ENCODE data around the gene RAB11FIP4.

The RAB11FIP4 gene

DNA sequence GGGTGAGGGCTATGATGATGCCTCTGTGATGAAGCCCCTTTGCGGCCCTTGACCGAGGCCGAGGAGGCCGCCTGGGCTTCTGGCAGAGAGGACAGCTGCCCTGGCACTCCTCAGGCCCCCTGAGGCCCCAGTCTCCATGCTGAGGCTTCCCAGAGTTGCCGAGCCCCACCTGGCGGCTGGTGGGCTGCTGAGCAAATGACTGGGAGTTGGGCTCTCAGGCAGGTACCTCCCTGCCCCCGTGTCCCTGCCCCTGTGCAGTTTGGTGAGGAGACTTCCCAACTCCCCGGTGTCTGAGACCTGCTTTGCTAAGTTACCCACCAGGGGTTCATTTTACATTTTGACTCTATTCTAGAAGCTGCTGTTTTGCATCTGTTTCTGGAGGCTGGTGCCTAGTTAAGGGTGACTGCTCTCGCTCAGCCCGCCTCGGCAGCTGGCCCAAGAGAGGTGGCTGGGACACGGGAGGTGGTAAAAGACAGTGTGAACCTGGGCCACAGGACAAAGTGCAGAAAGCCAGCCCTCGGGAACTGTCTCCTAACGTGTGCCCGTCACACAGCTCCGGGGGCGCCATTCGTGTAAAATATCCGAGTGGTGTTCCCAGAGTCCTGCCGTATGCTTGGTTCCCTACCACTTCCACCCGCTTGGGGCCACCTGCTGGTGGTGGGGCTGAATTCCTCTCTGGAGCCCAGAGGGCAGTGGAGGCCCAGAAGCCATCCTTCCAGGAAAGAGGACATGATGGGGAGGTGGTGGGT, 134.5 kb downstream of the RAB11FIP4 start:
- DNase-seq (ENCODE audit: low spot score) = no peak

DNA sequence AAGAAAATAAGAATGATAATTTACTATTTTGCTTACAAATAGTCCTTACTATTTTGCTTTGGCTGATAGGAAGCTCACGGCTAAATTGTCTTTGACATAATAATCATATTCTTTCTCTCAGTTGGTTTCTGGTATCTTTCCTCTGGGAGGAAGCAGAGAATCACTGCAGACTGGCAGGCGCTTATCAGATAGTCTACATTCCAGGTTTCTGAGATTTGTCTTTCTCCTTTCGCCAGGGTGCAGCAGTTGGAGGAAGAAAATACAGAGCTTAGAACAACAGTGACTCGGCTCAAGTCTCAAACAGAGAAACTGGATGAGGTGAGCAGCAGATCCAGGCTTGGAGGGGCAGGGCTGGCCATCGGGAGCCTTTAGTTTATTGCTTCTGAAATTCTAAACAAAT, 136.1 kb downstream of the RAB11FIP4 start:
- no peak for DNase-seq (ENCODE audit: low spot score)

DNA sequence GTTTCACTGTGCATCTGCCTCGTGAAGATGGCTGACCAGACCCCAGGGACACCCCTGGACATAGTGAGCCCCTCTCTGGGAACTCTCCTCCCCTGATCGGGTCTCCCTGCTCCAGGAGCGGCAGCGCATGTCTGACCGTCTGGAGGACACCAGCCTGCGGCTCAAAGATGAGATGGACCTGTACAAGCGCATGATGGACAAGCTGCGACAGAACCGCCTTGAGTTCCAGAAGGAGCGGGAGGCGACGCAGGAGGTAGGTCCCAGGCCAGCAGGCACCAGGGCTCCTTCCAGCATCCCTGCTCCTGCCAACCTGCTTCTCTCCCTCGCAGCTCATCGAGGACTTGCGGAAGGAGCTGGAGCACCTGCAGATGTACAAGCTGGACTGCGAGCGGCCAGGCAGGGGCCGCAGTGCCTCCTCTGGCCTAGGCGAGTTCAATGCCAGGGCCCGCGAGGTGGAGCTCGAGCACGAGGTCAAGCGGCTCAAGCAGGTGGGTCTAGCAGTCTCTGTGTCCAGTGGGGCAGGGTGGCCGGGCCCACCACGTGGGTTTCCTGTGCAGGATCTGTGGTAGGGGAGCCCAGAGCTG, 136.9 kb downstream of the RAB11FIP4 start:
- DNase-seq (ENCODE audit: low spot score) = no peak

DNA sequence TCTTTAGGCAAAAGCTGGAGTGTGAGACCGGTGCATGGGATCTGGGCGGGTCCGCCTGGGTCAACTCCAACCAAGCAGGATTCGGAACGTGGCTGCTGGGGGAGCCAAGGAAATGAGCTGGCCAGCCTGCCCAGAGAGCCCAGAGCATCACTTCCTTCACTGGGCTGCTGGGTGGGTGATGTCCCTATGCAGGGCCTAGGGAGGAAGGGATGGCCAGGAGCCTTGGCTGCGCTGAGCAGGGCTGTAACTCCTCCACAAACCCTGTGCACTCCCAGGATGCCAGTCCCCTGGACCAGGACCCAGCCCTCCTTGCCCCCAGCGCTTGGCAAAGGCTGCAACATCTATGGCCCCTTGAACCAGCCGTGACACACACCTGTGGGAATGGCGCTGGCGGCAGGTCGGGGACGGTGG, 138.4 kb downstream of the RAB11FIP4 start:
- DNase-seq (ENCODE audit: low spot score) = no peak

DNA sequence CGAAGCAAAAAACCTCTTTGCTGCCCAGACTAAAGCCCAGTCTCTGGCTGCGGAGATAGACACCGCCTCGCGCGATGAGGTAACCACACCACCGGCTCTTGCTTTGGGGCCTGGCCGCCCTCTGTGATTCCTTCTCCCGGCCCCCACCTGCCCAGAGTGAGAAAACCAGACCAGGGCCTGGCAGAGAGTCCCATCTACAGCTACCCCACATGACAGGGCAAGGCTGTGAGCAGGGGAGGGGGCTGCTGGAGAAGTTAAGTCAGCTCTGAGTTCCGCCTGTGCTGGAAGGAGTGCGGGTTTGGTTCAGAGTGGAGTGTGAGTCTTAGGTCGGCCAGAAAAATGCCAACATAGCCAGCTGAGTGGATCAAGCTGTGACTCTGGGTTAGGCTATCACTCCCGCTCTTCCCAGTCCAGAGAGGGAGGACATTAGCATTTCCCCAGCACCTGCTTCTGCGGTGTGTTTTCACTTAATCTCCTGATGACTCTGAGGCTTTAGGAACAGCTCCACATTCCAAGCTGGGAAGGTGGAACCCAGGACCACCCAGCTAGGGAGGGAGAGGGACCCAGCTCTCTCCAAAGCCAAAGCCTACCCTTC, 139.0 kb downstream of the RAB11FIP4 start:
- no peak for DNase-seq (ENCODE audit: low spot score)

DNA sequence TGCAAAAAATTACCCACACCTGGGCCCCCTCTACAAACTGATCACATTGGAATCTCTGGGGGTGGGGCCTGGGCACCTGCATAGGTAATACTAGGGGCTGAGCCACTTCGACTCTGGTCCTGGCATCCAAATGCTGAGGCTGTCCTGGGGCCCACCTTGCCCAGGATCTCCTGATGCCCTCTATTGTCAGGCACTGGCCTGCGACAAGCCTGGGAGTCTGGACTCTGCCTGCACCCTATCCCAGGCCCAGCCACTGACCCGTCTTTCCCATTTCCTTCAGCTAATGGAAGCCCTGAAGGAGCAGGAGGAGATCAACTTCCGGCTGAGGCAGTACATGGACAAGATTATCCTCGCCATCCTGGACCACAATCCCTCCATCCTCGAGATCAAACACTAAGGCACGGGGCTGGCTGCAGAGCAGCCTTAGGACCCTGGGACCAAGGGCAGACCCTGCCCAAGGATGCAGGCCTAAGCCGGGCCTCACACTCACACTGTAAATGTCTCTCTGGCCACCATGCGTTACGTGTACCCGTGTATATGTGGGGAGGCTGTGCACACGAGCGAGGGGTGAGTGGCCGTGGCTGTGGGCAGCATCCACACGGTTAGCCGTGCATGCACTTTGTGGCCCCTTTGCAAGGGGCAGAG, 140.0 kb downstream of the RAB11FIP4 start:
- DNase-seq (ENCODE audit: low spot score) = no peak

DNA sequence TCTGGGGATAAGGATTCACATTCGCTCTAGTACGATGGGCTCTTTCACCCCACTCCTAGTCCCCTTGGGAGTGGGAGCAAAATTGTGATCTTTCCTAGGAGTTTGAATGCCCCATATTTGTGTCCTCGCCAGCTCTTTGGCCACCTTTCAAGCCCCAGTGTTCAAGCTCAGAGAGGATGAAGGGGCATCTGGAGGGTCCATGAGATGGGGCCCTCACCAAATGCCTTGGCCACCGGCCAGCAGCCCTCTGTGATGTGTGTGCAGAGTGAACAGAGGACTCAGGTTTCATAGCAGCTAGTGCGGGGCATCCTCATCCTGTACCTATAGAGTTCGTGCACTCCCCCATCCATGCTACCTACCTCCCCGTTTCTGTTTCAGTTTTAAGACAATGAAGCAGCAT, 140.6 kb downstream of the RAB11FIP4 start:
- DNase-seq (ENCODE audit: low spot score) = no peak

DNA sequence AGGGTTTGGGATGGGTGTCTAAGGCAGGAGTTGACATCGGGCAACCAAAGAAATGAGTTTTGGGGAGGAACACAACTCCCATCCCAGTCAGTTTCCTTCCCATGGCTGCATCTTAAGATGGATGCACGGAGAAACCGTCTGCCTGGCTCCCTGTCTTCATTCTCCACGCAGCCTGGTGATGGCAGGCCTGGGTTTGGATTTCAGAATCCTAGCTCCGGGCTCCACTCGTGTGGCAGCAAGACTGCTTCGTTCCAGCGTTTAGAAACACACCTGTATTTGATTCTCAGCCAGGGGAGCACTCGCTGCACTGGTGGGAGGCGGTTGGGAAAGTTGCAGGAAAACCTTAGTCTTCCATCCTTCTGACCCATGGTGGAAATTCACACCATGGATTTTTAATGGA, 141.1 kb downstream of the RAB11FIP4 start:
- no peak for DNase-seq (ENCODE audit: low spot score)

DNA sequence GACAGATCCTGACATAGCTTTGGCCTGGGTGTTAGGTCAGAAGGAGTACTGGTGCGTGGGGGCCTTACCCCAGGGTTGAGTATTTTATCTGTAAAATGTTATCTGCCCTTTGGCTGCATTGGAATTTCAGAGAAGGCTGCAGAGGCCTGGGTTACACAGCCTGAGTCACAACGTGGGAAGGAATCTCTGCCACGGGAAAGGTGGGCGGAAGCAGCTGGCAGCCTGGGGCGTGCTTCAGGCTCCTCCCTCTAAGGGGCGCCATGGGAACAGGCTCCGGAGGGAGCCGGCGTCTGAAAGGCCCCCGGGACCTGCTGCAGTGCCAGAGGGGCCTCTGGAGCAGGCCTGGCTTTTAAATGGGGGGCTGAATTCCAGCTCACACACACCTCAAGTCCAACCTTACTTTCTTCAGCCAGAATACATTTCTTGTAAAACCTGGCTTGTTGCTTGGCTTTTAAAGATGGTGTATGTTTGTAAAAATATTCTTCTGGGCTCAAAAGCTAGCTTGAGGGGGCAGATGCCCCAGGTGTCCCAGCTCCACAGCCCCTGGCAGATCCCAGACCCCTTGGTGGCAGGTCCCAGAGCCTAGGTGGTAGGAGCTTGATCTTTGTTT, 142.2 kb downstream of the RAB11FIP4 start:
- DNase-seq (ENCODE audit: low spot score) = peak; percentile 77

DNA sequence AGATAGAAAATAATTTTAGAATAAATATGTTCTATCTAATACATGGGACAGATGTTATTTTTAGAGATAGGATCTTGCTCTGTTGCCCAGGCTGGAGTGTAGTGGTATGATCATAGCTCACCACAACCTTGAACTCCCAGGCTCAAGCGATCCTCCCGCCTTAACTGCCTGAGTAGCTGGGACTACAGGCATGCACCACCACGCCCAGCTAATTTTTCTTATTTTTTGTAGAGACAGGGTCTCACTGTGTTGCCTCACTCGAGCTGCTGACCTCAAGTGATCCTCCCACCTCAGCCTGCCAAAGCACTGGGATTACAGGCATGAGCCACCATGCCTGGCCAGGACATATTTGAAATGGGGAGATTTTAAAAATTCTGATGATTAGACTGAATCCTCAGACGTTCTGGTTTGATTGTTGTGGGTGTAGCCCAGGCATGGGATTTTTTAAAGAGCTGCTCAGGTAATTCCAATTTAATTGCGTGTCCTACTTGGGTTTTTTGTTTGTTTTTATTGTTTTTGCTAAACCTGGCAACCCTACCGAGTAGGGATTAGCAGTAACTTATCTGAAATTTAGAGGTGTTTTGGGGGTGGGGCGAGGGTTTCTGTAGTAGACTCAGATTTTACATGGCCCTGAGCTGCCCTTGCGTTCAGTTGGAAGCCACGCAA, 142.9 kb downstream of the RAB11FIP4 start:
- no peak for DNase-seq (ENCODE audit: low spot score)

DNA sequence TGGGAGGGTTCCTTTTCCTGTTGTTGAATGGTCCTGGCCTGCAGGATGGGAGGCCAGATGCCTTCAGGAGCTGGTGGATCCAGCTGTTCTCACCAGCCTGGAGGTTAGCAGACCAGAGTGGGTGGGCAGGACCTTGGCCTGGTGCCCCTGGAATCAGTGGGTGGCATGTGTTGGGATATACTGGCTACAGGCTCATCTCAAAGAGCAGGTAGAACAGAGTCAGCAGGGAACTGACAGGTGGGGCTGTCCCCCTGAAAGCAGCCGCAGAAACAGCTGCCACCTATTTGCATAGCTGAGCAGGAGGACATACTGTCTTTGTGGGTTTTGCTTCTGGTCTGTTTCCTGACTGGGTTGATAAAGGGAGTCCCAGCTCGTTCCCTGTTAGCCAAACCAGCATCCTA, 144.1 kb downstream of the RAB11FIP4 start:
- DNase-seq (ENCODE audit: low spot score) = no peak

DNA sequence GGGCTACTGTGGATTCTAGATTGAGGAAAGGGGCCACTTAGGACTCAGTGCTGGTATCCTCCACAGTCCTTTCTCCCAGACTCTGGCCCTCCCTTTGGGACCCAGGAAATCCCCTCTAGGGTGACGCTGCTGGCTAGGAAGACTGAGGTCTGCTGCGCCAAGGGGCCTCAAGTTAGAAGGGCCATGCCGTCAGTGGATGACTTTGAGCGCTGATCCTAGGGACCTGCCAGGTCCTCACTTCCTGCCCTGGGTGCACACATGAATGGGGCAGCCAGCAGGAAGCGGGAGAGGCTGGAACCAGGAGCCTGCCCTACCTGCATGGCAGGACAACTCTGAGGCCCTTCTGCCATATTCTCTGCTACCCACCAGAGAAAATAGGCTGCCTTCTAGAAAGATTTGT, 145.0 kb downstream of the RAB11FIP4 start:
- DNase-seq (ENCODE audit: low spot score) = no peak

DNA sequence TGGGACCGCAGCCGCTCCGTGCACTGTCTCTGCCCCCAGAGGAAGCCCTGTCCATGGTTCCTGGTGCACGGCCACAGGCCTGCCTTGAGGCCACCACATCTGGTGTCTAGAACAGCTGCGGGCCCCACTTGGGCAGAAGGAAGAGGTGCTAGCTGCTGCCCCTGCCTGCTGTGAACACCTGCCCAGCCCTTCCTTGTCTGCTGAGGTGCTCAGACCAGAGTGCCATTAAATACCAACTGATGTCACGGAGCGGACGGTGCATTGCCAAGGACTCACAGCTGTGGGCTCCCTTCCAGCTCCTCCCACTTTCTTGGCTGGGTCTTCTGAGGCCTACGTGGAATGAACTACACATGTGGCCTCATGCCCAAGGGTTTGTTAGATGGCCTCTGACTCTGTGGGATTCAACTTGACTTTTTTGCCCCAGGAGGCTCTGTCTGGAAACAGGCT, 146.1 kb downstream of the RAB11FIP4 start:
- DNase-seq (ENCODE audit: low spot score) = no peak

DNA sequence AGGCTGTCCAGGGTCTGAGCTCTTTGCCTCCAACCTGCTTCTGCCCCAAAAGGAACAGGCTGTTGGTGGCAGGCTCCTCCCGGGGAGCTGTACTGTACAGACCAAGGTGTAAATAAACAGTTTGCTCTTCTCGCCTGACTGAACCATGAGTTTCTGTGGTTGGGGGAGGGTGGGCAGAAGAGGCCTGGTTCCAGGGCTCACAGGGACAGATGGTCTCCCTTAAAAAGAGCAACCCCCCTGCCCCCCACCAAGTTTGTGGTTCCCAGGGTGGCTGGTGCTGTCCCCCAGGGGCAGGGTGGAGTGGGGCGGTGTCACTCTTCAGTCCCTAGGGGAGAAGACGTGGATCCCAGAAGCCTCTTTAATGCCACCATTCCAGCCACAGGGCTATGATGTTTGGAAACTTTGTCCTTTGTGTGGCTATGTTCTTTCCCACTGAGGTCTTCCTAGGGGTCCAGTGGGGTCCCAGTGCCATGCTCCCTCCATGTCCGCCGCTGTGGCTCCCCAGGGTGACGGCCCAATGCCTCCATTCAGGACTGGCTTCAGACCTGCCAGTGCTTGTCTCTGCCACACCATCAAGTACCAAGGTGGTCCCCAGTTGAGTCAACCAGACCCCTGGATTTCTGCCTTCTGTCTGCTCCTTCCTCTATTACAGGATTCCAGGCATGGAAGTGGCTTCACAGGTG, 146.7 kb downstream of the RAB11FIP4 start:
- DNase-seq (ENCODE audit: low spot score) = no peak

DNA sequence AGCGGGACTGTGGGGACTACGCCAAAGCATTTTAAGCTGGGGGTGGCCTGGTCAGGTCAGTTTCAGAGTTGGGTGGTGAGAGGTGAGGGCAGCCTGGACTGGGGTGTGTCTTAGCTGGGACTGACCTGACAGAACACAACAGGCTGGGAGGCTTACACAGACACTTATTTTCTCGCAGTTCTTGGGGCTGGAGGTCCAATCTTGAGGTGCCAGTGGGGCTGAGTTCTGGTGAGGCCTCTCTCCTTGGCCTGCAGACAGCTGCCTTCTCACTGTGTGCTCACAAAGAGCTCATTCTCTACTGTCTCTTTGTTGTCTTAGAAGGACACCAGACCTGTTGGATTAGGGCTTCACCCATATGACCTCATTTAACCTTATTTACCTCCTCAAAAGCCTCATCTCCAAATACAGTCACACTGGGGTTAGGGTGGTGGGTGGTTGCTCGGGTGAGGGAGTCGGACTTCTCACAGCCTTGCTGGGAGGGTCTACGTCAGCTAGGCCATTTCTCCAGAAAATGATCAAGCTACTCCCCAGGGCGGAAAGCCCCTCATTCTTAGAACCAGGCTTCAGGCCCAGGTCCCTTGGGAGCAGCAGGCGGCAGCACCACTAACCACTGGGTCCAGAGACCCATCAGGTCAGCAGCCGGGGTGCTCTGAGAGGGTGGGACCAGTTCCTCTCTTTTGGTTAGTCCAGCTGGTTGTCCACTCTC, 149.3 kb downstream of the RAB11FIP4 start:
- DNase-seq (ENCODE audit: low spot score) = no peak

DNA sequence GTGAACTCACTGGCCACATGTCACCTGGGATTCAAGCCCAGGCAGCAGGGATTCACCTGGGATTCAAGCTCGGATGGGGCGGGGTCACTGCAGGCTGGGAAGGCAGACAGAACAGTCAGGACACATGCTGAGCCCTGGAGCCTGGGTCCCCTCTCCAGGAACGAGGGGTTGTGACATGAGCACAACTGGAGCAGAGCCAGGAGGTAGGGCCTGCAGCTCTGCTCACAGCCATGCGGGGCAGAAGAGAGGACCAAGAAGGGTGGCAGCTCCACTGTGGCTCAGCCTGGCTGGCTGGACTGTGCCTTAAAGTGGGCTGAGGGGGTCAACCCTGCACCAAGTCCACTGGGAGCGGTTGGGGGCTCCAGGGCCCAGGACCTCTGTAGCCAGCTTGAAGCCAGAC, 150.1 kb downstream of the RAB11FIP4 start:
- DNase-seq (ENCODE audit: low spot score) = no peak

DNA sequence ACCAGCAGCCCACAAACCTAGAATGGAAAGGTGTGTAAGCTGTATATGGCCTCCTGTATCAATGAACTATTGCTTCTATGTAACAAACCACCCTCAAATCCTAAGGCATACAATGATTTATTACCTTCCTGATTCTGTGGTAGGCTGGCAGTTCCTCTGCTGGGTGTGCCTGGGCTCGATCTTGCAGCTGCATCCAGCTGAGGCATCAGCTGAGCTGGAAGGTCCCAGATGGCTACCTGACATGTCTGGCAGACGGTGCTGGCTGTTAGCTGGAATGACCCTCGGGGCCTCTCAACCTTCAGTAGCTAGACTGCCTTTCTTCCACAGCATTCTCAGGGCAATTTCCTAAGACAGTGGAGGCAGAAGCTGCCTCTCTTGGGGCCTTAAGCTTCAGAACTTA, 152.7 kb downstream of the RAB11FIP4 start:
- no peak for DNase-seq (ENCODE audit: low spot score)

DNA sequence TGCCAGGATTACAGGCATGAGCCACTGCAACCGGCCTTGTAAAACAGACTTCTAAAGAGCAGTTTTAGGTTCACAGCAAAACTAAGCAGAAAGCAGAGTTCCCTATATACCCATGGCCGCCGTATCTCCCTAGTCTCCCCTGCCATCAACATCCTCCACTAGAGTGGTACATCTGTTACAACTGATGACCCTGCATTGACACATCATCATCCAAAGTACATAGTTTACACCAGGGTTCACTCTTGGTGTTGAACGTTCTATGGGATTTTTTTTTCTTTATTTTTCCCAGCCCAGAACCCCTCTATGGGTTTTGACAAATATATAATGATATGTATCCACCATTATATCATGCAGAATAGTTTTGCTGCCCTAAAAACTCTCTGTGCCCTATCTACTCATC, 155.2 kb downstream of the RAB11FIP4 start:
- no peak for DNase-seq (ENCODE audit: low spot score)

DNA sequence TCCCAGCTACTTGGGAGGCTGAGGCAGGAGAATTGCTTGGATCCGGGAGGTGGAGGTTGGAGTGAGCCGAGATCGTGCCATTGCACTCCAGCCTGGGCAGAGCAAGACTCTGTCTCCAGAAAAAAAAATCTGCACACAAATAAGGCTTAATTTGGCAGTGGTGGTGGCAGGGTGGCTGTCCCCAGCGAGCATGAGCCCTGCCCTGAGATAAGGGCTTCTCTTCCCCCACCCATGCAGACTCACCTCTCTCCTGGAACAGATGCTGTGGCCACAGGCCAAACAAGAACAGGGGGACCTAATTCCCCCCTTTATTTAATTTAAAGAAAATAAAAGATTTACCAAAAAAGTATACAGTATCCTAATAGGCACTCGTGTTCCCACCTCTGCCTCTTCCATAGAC, 157.2 kb downstream of the RAB11FIP4 start:
- DNase-seq (ENCODE audit: low spot score) = no peak

DNA sequence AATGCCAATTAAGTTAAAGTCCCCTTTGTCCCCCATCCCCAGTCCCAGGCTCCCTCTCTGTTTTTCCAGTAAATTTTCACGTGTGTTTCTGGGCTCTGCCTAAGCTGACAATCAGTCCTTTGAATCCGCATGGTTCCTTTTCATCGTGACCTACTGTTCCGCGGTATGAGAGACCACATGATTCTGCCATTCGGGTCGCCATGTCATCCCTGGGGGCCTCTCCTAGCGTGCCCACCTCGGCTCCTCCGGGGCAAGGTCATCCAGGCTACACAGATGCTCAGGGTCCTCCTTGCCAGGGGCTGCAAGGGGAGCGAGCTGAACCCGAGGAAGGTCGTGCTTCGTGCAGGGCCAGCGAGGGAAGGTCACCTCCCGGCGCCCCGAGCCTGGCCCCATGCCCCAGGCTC, 157.6 kb downstream of the RAB11FIP4 start:
- DNase-seq (ENCODE audit: low spot score) = no peak
